Inferior parietal cortex (tissue), 1 donor: ENCODE measurements around the gene USP26.
"Not testable (repeated sequence)": the region's sequence is repeated elsewhere in the genome, so short reads cannot be mapped to it uniquely, and the experiment has no call there.

ENCODE experiments used
- DNase-seq: peaks from one replicate; pipeline ENCODE4 v3.0.0-alpha.2; 2016; ENCODE audit errors: extremely low spot score

Gene USP26

DNA sequence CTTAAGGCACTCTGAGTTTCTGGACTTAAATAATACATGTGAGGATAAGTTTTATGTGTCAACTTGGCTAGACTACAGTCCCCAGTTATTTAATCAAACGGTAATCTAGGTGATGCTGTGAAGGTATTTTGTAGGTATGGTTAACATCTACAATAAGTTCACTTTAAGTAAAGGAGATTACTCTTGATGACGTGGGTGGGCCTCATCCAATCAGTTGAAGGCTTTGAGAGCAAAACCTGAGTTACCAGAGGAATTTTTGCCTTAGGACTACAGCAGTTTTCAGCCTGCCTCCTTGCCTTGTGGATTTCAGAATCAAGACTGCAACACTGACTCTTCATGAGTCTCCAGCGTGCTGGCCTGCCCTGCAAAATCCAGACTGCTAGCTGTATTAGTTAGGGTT lies 78.7 kb downstream of the USP26 start:
- no peak for DNase-seq

DNA sequence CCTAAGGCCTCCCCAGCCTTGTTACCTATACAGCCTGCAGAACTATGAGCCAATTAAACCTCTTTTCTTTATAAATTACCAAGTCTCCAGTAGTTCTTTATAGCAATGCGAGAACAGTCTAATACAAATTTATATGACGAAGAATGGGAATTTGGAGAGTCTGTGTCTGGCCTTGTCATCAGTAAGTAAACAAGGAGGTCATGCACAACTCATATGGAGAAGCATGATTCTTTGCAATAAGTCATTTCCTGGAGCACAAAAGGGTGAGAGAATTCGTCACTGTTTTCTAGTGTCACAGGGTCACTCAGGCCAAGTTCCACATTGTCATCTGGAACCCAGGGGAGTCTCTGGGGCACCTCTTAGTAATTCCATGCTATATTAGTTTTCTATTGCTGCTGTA lies 89.5 kb downstream of the USP26 start:
- DNase-seq: no peak

- no peak for DNase-seq
These were observed 91.3 kb downstream of the USP26 start for GRCh38 chrX:133005616-133006015.

- DNase-seq: peak; percentile 4
These were observed 91.9 kb downstream of the USP26 start for GRCh38 chrX:133005042-133005441.

GRCh38 chrX:132999209-132999608 lies 97.7 kb downstream of the USP26 start:
- no peak for DNase-seq

- no peak for DNase-seq
These were observed 106.1 kb downstream of the USP26 start for GRCh38 chrX:132990835-132991234.

GRCh38 chrX:132986556-132986955 lies 110.4 kb downstream of the USP26 start:
- no peak for DNase-seq

DNA sequence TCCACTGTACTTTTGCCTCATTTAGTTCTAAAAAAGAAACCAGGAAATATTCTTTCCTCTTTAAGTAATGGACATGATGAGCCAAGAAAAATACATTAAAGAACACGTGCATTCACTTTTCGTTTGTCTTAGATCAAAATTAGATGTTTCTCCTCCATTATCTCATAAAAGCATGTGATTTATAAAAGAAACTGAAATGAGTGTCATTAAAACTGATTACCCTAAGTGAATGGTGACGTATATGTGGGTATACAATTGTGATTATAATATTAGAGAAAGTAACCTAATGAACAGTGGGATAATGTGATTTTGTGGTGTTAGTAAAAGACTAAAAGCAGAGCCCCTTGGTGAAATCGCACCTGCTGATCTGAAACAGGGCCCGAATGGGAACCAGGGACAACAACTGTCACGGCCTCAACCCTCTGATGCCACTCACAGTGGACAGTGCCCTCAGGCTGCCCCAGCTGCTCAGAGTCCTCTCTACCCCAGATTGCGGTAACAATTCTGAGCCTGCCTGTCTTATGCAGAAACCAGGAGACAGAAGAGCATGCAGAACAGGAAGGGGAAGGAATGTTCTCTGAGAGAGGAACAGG lies 112.8 kb downstream of the USP26 start:
- DNase-seq: no peak

DNA sequence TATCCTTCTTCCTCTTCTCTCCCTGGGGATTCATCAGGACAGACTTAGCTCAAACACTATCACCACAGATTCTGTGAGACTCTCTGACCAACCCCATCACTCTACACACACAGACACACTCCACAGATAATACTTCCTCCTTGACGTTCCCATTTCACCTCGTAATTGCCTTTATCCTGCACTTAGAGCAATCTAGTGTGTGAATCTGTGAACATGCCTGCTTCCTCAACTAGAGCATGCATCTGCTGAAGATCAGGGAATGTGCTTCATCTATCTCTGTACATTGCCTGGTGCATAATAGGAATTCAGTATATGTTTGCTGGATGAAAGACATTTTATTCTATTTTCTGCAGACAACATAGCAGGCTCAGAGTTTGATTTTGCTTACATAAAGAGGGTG lies 113.4 kb downstream of the USP26 start:
- DNase-seq: no peak

- not testable (repeated sequence) for DNase-seq
These were observed 116.9 kb downstream of the USP26 start for GRCh38 chrX:132980035-132980434.
